ENCODE measurements around the gene ARHGEF4.

Gene ARHGEF4, protein sequence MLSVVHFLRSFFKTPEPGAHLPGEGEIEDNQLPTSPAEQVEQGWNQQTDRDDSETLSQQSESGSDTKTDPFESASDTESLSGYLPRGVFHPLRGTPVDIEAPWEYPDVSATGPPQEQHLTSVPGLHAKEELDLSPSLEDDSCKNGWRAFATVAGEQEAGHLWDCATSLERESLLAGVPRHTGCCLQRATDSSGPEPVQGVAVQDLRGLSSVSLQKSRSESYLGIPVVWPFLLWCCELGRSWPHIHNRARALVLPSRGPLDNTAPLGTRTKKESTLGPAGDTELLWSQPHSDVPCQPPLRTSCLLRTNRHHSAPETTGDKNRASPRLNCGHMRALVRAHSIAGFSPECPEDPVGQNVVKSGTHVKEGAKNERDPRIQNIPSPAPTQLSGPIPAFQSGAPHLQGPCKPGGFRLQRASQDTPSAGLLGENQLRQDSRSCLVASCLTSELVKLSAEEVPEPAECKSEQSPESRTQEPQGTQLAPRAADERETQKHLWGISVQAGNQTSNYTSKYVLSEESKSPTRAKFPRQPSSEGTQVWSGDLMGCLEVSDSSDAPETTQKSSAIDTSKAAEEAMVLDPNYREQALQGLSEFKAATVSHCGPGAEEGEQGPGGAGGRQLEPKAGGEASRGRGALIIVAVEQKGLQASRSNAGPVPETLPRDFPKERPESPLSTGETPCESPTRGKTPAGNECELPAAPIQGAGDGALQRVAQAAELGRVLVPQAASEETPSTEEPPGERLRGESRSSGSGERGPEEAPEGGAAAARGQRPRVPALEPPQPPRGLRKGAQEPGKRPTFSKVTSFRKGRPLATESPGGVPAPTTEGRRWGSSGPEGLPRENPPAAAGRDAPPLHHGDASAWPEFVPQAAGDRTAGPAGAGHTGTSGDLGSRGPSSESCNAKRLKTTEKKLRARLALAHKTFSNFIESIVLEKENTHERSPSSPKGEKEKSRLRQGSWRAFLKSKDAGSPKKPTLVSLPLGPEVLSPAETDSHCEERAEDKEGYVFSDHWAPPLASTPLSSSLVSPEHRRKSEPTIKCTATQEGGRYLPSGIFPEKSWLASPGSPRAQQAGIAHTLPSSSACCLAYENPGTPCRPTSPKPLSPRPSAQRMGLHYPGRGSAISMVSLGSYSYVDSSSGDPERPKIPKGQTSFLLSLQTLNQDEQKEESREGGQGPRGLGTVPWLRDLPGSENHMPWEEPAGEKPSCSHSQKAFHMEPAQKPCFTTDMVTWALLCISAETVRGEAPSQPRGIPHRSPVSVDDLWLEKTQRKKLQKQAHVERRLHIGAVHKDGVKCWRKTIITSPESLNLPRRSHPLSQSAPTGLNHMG (N-terminal part only)

GRCh38 chr2:130836501-130837174 lies at the start of gene ARHGEF4:
Gene ARHGEF4 (plus strand): TSS chr2:130836914. CDS start chr2:130836954, 40 bp downstream.
- no peak for DNase-seq (ENCODE audit: low read depth)

GRCh38 chr2:130787841-130788240 lies 48.9 kb upstream of the ARHGEF4 start:
- DNase-seq (ENCODE audit: low read depth) = no peak

GRCh38 chr2:130790312-130790711 lies 46.4 kb upstream of the ARHGEF4 start:
- DNase-seq (ENCODE audit: low read depth) = no peak

DNA sequence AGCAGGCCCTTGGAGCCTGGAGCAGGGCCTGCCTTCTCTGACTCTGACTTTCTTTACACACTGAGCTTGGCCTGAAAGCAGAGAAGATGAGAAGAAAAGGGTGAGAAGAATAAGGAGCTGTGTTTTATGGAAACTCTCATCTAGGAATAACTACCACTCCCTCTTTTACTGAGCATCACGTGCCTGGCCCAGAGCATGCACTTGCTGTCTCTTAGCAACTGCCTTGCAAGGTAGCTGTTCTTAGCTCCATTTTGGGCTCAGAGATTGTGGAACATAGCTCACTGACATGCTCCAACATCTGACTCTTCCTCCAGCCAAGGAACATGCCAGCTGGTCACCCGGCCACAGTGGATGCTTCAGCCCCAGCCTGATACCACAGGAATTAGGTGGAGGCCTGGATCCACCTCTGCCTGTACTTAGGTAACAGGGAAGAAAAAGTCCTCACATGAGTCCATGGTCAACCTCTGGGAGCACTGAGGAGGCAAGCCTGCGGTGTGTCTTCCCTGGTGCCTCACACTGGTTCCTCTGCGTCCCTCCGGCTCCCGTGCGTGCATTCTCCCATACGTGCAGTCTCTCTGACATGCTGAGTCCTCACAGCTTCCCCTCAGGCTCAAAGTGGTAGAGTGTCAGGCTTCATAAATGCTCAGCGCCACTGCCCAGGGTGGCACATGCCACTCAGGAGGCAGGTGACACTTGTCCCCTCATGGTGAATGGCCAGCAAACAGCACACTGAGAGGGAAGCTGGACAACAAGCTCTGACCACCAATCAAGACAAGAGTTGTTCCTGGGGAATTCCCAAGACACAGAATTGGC lies 45.7 kb upstream of the ARHGEF4 start:
- DNase-seq (ENCODE audit: low read depth) = no peak

GRCh38 chr2:130791617-130791939 lies 45.1 kb upstream of the ARHGEF4 start:
- no peak for DNase-seq (ENCODE audit: low read depth)

DNA sequence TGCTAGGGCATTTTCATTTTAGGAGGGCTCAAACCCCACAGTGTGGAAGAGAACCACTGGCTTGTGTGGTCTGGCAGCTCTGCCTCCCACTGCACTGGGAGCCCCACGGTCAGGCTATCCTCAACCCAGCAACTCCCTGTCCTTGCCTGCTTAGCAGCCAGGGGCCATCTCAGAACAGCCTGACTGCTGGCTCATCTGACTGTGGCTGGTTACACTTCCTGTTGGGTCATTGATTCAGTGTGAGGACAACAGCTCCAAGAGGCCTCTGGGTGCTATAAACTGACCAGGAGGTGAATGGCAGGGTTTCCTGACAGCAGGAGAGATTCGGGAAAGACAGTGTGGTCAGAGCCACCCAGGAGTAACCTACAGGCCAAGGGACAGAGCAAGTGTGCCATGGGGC lies 41.3 kb upstream of the ARHGEF4 start:
- no peak for DNase-seq (ENCODE audit: low read depth)

- DNase-seq (ENCODE audit: low read depth) = no peak
Observed at GRCh38 chr2:130796290-130796689, 40.4 kb upstream of the ARHGEF4 start.

DNA sequence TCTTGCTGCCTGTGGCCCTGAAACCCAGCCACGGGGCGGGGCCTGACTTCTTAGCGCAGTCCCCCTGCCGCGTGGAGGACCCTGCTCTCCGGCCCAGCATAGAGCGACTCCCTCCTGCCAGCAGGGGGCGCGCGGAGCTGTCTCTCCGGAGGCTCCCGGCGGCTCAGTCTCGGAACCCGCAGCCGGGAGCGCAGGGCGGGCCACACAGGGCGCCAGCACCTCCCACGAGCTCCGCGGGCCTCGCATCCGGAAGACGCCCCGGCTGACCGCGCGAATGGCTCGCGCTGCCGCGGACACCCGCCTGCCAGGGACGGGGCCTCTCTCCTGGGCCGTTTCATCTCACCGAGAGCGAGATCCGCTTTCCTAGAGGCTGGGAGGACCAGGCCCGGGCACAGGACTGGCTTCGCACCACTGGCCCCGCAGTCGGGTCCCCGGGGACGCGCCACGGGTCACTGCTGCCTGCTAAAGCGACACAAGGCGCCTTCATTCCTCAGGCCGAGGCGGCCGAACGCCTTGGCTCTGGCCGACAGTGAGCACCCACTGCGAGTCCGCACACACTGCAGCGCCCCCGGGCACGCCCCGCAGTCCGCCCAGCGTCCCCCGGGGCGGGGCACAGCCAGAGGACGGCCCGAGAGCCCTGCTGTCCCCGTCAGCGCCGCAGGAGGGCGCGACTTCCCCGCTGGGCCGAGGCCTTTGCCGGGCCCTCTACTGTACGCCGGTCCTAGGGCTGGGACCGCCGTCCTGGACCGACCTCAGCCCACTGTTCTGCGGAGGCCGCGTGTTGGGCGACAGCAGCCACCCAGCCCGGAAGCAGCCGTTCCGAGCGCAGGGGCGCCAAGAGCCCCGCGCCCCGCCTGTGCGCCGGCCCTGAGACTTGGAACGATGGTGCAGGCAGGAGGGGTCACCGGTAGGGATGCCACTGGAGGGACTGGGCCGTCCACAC lies 39.0 kb upstream of the ARHGEF4 start:
- DNase-seq (ENCODE audit: low read depth) = peak; percentile 69

DNA sequence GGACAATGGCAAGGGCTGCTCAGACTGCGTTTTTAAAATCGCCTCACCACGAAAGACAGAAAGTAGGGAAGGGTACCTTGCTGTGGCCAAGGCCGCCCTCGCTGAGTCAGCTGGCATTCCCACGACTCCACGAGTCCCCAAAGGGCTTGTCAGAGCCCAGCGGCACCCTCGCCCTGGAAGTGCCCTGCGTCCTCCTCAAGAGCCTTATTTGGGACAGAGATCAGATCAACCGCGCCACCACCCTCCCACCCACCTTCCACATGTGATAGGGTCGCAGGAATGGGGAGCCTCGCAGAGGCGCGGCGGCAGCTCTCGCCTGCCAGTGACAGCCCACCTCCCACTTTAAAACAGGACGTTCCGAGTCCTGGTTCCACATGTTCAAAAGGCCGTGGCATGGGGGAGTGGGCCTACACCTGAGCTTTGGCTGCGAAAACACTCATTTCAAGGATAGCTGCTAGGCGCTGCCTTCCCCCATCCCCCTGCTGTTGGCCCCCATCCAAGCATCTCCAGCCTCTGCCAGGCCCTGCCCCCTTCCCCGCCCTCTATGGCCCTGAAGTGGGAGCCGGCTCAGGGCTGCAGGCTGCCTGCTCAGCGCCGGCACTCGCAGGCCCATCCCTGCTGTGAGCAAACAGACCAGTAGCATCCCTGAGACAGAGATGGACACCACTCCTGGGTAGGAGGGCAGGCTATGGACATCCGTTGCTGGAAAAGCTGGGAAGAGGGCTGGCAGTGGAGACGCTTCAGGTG lies 38.1 kb upstream of the ARHGEF4 start:
- DNase-seq (ENCODE audit: low read depth) = no peak

DNA sequence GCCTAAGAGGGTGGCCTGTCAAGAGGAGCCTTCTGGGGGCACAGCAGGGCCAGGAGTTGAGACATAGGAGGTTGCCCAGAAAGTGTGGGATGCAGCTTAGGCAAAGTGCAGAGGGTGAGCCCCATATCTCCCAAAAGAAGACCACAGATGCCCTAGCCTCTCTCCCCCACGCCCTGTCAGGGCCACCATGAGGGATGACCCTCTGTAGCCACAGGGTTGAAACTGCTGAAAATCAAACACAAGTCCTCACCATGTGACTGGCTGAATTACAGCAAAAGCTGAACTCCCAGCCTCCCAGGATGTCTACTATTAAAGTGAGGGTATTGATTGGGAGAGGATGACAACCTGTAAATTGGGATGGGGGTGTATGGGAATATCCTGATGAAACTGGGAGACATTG lies 37.4 kb upstream of the ARHGEF4 start:
- no peak for DNase-seq (ENCODE audit: low read depth)

GRCh38 chr2:130805613-130806012 lies 31.1 kb upstream of the ARHGEF4 start:
- DNase-seq (ENCODE audit: low read depth) = no peak

GRCh38 chr2:130806370-130806769 lies 30.3 kb upstream of the ARHGEF4 start:
- no peak for DNase-seq (ENCODE audit: low read depth)

DNA sequence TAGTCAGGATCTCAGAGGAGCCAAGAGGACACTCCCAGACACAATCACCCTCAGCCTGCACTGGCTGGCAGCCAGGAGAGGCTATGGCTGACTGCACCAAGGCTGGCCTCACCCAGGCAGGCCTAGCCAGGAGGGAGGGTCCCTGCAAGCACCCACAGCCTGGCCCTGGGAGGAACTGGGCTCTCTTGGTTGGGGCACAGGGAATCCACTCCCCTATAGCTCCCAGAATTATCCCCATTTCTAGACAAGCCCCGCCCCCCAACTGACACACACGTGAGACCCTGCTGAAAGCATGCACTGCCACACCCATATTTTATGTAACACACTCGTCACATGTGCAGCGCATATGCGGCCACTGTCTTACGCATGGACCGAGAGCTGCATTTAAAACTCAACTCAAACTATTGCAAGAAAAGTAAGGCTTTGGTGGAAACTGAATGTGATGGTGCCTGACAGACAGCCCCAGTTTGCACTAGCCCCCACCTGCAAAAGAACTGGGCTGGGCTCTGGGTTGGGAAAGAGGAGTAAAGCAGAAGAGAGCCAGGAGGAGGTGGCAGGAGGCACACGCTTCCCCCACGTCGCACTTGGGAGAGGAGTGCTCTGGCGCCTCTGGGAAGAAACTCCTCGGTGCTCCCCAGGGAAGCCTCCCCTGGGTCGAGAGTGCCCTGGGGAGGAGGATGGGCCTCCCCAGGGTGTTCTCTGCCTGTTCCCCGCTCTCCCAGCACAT lies 28.9 kb upstream of the ARHGEF4 start:
- DNase-seq (ENCODE audit: low read depth) = no peak

- DNase-seq (ENCODE audit: low read depth) = no peak
Observed at GRCh38 chr2:130808482-130809268, 28.0 kb upstream of the ARHGEF4 start.

GRCh38 chr2:130810490-130810889 lies 26.2 kb upstream of the ARHGEF4 start:
- no peak for DNase-seq (ENCODE audit: low read depth)

- DNase-seq (ENCODE audit: low read depth) = no peak
Observed at GRCh38 chr2:130813722-130814121, 23.0 kb upstream of the ARHGEF4 start.

DNA sequence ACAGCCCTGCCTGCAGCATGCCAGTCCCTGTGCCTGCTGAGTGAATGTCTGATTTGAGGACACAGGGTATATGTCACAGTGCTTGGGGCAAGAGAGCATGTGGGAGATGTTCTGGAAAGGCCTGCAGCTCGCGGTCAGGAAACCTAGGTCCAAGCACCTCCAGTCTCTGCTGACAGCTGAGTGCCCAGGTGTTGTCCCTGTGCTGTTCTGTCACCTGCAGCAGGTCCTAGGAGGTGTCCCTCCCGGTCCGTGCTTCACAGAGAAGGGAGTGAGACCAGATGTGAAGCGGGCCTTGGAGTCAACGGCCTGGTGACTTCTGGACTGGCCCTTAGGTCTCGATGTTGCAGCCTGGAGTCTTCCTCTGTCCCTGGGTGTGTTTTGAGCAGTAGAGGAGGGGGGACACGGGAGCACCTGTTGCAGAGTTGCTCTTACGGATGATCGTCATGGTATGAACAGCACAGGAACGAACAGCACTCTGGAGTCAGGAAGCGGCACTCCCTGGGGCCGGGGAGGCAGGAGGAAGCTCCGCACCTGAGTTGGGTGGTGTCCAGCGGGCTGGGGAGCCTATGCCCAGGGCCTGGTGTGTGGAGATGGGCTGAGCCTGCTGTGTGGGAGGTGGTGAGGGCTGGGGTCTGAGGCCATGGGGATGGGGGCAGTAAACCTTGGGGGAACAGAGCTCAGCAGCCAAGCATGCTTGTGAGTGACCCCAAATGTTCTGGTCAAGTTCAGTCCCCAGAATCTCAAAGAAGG lies 21.6 kb upstream of the ARHGEF4 start:
- no peak for DNase-seq (ENCODE audit: low read depth)
